GM13977 (cell line): Measurements from ENCODE around the gene HECTD2.

ENCODE experiments used
- DNase-seq: peaks from one replicate; pipeline ENCODE4 v3.0.0; 2012; ENCODE audit warnings: low spot score
- in situ Hi-C: fragments of 300-500 bp; cut with MboI; formaldehyde crosslinking; loops from one replicate; pipeline ENCODE4 v1.12.0; 2022; ENCODE audit warnings: low sequenced_read_pairs, low pct_unique_long_range_greater_than_20kb, mixed read lengths, inconsistent platforms; ENCODE audit not compliant: unreplicated experiment
- TF ChIP-seq, protein P1 (sequence below): IDR thresholded peaks from 2 replicates; pipeline ENCODE4 v1.5.1; 2012; ENCODE audit warnings: mild to moderate bottlenecking, control low read depth; ENCODE audit not compliant: insufficient read depth; ENCODE audit errors: extremely low read depth, missing control alignments

The HECTD2 gene

DNA sequence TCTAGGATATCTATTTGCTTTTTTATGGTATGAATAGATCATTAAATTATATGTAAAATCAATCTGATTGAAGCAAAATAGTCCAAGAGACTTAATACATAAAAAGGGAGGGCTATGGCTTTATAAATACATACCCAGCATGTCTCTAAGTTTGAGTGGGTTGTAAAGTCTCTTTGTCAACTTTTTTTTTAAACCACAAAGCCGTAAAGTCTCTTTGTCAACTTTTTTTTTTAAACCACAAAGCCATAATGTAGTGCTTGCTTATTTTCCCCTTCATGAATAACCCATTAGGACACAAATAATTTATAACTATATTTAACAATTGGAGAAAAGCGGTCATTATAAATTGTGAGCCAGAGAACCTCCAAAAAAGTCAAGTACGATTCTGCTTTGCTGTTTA is 5.7 kb downstream of the HECTD2 start:
- in situ Hi-C loops, result no loop called here
- TF ChIP-seq, protein P1, sequence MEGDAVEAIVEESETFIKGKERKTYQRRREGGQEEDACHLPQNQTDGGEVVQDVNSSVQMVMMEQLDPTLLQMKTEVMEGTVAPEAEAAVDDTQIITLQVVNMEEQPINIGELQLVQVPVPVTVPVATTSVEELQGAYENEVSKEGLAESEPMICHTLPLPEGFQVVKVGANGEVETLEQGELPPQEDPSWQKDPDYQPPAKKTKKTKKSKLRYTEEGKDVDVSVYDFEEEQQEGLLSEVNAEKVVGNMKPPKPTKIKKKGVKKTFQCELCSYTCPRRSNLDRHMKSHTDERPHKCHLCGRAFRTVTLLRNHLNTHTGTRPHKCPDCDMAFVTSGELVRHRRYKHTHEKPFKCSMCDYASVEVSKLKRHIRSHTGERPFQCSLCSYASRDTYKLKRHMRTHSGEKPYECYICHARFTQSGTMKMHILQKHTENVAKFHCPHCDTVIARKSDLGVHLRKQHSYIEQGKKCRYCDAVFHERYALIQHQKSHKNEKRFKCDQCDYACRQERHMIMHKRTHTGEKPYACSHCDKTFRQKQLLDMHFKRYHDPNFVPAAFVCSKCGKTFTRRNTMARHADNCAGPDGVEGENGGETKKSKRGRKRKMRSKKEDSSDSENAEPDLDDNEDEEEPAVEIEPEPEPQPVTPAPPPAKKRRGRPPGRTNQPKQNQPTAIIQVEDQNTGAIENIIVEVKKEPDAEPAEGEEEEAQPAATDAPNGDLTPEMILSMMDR, result no peak
- DNase-seq, result no peak

DNA sequence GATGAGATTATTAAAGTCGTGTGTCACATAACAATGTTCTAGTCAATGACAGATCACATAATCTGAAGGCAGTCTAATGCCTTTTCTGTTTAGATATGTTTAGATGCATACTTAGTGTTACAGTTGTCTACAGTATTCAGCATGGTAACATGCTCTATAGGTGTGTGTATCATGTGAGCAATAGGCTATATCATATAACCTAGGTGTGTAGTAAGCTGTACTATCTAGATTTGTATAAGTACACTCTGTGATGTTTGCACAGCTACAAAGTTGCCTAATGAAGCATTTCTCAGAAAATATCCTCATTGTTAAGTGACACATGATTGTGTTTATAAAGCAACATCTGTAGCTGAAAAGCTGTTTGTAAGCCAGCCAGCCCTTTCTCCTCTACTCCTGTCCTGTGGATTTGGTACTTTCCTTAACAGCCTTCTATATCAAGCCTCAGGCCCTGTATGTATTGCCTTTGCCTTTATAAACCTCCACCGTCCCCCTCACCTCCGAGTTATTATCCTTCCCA is 6.3 kb downstream of the HECTD2 start:
- no peak for DNase-seq
- TF ChIP-seq, protein P1, result no peak
- in situ Hi-C loops, result no loop called here

DNA sequence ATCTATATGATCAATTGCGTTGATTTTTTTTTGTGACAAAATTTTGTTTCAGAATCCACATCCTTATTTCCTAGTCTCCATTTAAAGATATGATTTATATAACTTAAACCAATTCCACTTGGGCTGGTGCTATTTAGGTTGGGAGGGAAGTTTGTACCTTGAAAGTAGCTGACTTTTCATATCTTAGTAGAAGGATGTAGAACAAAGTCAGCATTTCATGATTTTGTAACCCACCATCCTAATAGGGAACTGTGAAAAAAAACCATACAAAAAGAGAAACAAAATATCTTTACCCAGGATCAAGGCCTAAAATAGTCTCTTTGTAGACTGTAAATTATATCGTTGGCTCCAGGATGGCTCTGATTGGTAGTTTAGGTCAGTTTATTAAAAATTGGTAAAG is 8.3 kb downstream of the HECTD2 start:
- in situ Hi-C loops, result no loop called here
- DNase-seq, result no peak
- TF ChIP-seq, protein P1, result no peak

DNA sequence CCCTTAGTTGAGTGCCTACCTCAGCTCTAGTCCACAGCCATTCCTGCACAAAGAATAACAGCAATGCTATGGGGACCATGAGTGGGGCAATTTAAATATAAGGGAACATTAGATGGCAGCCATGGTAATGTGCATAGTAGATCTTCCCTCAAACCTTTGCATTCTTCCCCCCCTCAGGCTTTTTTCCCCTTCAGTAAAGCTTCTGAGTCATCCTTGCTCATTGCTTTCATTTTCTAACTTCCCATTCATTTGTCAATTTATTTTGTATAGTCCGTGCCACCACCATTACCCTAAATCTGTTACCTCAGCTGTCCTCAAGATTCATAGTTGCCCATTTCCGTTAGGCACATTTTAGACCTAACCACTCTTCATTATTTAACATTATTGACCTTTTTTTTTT is 10.7 kb downstream of the HECTD2 start:
- no peak for DNase-seq
- in situ Hi-C loops, result no loop called here
- TF ChIP-seq, protein P1, result no peak

GRCh38 chr10:91422915-91423314 is 12.8 kb downstream of the HECTD2 start:
- TF ChIP-seq, protein P1, result no peak
- DNase-seq, result no peak
- in situ Hi-C loops, result no loop called here

DNA sequence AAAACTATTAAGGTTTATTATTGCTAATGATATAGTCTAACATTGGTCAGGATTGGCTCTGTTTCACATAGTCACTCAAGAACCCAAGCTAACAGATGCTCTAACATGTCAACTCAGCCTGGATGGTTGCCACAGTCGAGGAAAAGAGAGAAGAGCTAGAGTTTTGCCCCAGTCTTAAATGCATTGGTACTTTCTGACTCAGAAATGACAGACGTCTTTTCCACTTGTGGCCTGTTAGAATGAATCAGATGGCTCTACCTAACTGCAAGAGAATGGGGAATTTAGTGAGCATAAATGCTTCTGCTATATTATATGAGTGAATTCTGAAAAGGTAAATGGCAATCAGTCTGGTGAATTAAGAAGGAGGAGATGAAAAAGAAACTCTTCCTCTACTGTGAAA is 13.9 kb downstream of the HECTD2 start:
- TF ChIP-seq, protein P1, result no peak
- in situ Hi-C loops, result no loop called here
- DNase-seq, result no peak

DNA sequence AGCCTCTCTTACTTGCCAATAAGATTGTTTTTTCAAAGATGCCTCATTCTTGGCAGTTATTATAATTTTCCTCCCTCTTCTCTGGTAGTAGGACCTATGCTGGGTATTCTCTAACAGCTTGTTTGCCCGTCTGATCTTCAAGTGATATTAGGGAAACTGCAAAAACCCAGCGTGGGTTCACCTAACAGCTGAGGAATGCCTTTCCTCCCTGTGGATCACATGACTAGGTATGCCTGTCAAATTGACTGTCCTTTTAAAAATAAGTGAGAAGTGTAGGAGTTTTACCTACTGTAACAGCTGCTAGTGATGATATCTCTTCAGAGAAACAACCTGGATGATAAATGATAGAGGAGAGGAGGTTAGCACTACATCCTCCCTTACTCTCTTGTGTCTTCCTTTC is 22.0 kb downstream of the HECTD2 start:
- no peak for DNase-seq
- TF ChIP-seq, protein P1, result no peak
- in situ Hi-C loops, result no loop called here
